HG02759 (cell line): ENCODE results near the gene LAMA1.

Experiments
- ATAC-seq: cut with Tn5 transposase; IDR thresholded peaks from one replicate; pipeline ENCODE4 v1.9.1; 2021; ENCODE audit warnings: mild to moderate bottlenecking, moderate library complexity; ENCODE audit not compliant: unreplicated experiment

LAMA1 gene

GRCh38 chr18:6917072-6917471 lies 200.5 kb downstream of the LAMA1 start:
- no peak for ATAC-seq

DNA sequence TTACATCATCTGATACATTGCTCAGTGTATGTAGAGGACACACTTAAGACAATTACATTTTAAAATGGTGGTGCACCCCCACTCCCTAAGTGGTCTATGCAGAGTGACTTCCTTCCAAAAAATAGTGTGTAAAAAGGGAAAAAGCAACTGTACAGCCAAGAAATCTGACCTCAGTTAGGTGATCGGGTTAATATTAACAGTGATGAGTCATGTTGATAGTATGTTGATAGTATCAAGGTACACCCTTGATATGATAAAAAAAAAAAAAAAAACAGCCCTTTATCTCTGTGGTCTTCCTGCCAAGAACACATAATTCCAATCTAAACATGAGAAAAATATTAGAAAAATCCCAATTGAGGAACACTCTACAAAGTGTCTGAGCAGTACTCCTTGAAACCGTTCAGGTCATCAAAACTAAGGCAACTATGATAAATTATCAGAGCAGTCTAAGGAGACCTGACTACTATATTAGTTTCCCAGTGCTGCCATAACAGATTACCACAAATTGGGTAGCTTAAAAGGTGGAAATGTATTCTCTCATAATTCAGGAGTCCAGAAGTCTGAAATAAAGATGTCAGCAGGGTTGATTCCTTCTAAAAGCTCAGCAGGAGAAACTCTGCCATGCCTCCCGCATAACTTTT lies 216.2 kb downstream of the LAMA1 start:
- no peak for ATAC-seq

GRCh38 chr18:6891788-6892187 lies 225.8 kb downstream of the LAMA1 start:
- ATAC-seq: no peak
